ENCODE results near the gene GALNT16.

GRCh38 chr14:69366069-69366468 is 106.1 kb downstream of the GALNT16 start:
- TF ChIP-seq EZH2 (IDR thresholded peaks at IDR 0.05; ENCODE audit: low read depth, low read length, severe bottlenecking), result no peak
- no peak for TF ChIP-seq CTCF (IDR thresholded peaks at IDR 0.05; ENCODE audit: control extremely low read depth in 1 of 3, insufficient read depth in 1 of 3, low read depth in 1 of 3, low read length in 3 of 3)

All from H1 (cell line).